Activated CD4-positive, alpha-beta T cell treated with anti-CD3 and anti-CD28 coated beads, Interleukin-2, Interleukin-6, amounts not matched to agents 100 ng/mL and 50 ng/mL, durations not matched to agents 16 hours and 8 hours (primary cell): Measurements from ENCODE around the gene ACVR1.
"Not testable (repeated sequence)": the region's sequence is repeated elsewhere in the genome, so short reads cannot be mapped to it uniquely, and the experiment has no call there.

Source experiments
- DNase-seq: peaks from one replicate; pipeline ENCODE4 v3.0.0-alpha.2; 2020

Gene ACVR1

DNA sequence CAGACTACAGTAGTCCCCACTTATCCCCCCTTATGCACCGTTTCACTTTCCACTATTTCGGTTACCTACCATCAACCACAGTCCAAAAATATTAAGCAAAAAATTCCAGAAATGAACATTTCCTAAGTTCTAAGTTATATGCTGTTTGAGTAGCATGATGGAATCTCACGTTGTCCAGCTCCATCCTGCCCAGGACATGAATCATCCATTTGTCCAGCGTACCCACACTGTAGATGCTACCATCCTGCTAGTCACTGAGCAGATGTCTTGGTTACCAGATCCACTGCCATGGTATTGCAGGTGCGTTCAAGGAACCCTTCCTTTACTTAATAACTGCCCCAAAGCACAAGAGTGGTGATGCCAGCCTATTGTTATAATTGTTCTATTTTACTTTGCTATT is 87.9 kb downstream of the ACVR1 start:
- no peak for DNase-seq

GRCh38 chr2:157787364-157787938 is 88.7 kb downstream of the ACVR1 start:
- DNase-seq, result no peak

DNA sequence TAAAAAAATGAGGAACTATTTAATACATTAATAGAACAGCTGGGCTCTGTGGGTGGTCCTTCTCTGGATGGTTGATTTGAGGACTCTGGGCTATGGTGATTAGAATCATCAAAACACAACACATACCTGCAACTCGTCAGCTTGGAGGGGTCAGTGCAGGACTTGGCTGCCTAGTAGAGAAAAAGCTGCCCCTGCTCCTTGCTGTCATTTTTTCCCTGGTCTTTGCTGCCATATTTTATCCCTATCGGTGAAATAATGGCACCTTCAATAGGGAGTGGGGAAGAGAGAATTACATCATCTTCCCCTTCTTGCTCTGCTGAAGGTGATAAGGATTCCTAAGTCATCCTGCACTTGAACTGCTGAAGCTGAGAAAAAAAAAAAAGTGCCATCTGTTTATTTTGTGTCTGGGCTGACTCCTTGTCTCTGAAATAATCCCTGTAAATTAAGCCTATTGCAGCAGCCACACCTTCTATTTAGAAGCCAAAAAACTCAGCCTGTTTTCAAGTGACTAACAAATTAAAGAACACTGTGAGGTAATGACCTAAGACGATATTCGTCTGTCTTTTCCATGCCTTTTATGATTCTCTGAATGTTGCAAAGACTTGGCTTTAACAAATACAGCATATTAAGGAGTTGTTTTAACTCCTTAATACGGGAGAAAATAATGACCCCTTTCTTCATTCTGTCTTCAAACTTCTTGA is 89.3 kb downstream of the ACVR1 start:
- no peak for DNase-seq

DNA sequence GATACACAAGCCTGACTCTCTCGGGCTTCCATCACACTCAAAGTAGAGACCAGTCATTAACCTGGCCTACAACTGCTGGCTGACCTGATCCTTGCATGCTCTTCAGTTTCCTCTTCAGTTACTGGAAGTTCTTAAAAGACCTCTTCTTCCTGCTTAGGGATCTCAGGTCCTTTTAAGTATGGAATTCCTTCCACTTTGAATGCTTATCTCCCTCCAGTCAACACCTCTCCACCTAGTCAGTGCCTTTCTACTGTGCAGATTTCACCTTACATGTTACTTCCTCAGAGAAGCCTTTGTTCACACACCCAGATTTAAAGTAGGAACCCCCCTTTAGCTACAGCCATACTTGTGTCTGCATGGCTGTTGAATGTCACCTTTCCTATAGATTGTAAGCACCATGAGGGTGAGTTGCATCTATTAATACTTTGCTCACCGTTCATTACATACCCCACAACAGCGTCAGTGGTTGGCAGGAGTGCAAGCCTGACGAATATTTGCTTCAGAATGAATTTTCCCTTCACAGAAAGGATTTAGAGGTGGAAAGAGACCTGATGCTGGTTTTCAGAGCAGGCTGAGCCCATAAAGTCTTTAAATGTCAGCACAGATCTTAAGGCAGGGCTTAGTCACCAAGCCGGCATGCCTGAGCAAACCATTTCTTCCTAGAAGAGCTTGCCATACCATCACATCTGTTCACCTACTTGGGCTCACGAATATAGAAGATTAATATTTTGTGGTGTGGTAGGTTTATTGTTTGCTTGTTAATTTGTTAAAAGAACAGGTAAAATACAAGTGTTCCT is 90.1 kb downstream of the ACVR1 start:
- DNase-seq, result no peak

- no peak for DNase-seq
These were observed 90.9 kb downstream of the ACVR1 start for GRCh38 chr2:157785200-157785599.

DNA sequence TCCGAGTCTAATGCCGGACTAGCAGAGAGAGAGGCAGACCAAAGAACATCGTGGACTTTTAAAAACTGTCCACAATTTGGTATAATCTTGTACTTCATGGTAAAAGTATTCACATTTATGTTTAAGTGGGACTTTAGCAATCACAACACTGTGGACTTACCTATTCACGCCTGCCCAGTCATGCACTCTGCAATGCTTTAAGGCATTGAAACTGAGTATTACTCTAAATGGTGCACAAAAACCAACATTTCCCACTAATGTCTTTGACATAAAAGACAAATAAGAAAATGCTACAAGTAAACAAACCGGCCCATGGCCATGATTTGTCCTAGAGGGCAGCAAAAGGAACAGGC is 91.3 kb downstream of the ACVR1 start:
- DNase-seq, result no peak

DNA sequence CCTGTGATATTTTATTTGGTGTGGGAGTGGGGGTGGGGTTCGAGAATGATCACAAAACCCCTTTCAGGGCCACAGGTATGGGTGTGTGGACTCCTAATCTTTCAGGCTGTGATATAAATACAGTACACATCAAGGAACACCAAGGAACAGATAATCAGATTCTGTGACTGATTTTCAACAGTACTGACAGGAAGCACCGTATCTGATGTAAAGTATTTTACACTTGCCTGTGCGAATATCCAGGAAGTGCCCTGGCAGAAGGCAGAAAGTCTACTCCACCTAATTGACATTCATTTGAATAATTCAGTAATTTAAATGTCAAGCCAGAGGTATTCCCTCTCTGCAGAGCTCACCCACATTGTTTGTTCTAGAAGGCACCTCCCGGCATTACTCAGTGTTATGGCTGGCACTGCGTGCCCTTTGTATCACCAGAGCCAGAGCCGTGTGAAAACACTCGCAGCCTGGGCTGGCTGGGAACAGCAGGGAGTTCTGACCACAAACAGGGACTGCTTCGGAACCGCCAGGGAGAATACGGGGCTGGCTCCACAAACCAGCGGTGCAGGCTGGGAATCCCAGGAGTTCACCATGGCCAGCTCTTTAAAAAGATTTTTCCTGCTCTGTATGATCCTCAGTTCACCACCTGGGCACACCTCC is 91.8 kb downstream of the ACVR1 start:
- peak; percentile 16 for DNase-seq

- no peak for DNase-seq
These were observed 92.9 kb downstream of the ACVR1 start for GRCh38 chr2:157783245-157783644.

DNA sequence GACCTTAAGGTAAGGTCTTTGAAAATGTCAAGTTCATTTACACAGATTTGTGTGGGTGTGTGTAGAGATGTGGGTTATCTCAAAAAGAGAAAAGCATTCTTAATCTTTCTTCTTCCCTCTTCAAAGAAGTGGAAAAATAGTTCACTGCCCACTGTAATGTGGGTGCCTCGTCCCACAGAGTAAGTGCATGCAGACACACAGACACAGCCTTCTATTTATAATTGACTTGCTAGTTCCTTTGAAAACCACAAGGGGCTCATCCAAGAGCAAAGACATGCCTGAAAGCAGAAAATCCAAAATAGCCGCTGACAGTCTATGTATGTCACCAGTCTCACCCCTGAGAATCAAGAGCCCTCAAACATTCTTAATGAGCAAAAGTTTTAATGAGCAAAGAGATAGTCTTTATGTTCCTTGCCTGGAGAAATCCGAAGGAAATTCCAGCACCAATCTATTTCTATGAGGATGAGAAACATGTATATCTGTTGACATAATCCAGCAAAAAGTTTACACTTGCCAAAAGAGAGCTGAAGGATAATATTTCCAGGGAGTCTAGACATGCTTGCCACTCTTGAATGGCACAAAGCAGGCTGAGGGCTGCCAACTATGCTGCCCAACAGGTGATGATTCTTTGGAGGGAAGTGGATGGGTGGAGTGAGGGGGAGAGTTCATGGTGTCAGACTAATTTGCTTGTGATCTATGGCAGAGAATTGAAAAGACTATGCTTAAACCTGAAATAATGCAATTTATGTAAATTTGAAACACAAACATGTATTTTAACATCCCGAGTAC is 93.9 kb downstream of the ACVR1 start:
- peak; percentile 7 for DNase-seq

GRCh38 chr2:157780211-157780610 is 95.9 kb downstream of the ACVR1 start:
- no peak for DNase-seq

- no peak for DNase-seq
These were observed 96.3 kb downstream of the ACVR1 start for GRCh38 chr2:157779794-157780193.

DNA sequence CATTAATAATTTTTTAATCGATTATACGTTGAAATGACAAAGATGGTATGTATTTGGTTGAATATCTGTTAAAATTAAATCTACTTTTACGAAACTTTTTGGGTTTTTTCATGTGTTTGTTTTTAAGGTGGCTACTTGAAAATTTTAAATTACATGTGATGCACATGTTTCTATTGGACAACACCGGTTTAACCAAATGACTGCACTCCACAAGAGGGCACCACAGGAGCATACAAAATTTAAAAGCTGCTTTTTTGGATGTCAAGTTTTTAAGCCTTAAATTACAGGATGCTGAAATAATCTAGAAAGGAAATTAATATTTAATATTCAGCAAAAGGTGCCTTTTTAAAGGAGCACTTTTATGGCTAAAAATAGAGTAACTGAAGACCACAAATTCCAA is 98.7 kb downstream of the ACVR1 start:
- peak; percentile 49 for DNase-seq

- no peak for DNase-seq
These were observed 104.9 kb downstream of the ACVR1 start for GRCh38 chr2:157771234-157771633.

GRCh38 chr2:157769856-157770255 is 106.3 kb downstream of the ACVR1 start:
- DNase-seq, result no peak

DNA sequence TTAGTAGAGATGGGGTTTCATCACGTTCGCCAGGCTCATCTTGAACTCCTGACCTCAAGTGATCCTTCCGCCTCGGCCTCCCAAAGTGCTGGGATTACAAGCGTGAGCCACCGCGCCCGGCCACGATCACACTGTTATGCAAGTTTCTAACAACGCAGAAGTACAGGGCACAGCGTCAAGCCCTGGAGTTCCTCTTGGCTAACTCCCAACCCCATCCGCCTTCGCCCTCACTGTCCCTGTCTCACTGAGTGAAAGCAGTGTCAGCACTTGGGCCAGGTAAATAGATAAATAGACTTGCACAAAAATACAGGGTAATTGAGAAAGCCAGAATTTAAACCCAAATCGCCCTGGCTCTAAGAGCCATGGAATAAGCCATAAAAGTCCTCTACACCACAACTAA is 111.7 kb downstream of the ACVR1 start:
- no peak for DNase-seq

- DNase-seq, result no peak
These were observed 114.6 kb downstream of the ACVR1 start for GRCh38 chr2:157761520-157761919.

- no peak for DNase-seq
These were observed 115.2 kb downstream of the ACVR1 start for GRCh38 chr2:157760949-157761348.

GRCh38 chr2:157759855-157760254 is 116.3 kb downstream of the ACVR1 start:
- no peak for DNase-seq

GRCh38 chr2:157758586-157758985 is 117.5 kb downstream of the ACVR1 start:
- DNase-seq, result no peak

GRCh38 chr2:157757500-157757899 is 118.6 kb downstream of the ACVR1 start:
- no peak for DNase-seq

GRCh38 chr2:157756447-157756846 is 119.7 kb downstream of the ACVR1 start:
- not testable (repeated sequence) for DNase-seq

GRCh38 chr2:157751462-157752058 is 124.6 kb downstream of the ACVR1 start:
- DNase-seq, result peak; percentile 10
